A549 (cell line): ENCODE results near the gene HJV. TPM values are rescaled to one million over a fixed set of nuclear protein-coding genes. Genes with fewer than 3 reads are reported as not detected.
A peak's percentile ranks its signal among the peaks of the same experiment; 100 is the strongest.

Source experiments
- ATAC-seq, 2 experiments: fragments of 200-7000 bp in 1 of 2; fragments of >200 bp in 1 of 2; cut with Nextera tagmentation in 1 of 2; cut with Tn5 transposase in 1 of 2; 3 replicates each; pipeline versions ENCODE4 v1.8.0 to v1.9.1; 2018 to 2020; ENCODE audit warnings: mild to moderate bottlenecking in 1 of 2, moderate library complexity in 1 of 2
- CTCF ChIA-PET: fragments of 300-600 bp; sonication (Branson Sonifier 250); formaldehyde crosslinking; extraction: SDS; loops from one replicate; lab custom pipeline; 2021; ENCODE audit warnings: antibody characterized with exemption, inconsistent platforms; lab: Yijun Ruan, JAX
- POLR2A ChIA-PET: fragments of 350-600 bp; formaldehyde crosslinking; extraction: SDS; loops from one replicate; lab custom pipeline; 2021; ENCODE audit warnings: antibody characterized with exemption, inconsistent platforms; lab: Yijun Ruan, JAX
- DNase-seq, 2 experiments: peaks; one replicate each; pipeline versions ENCODE4 v3.0.0 to v3.0.0-alpha.2; 2011 to 2016; ENCODE audit warnings: low read depth in 1 of 2, low spot score in 1 of 2
- FAIRE-seq: peaks from 2 replicates; lab custom pipeline; 2011; peaks lifted over from hg19 to GRCh38; lab: Jason Lieb, UNC
- H3K27ac ChIP-seq, 2 experiments: fragments of >200 bp; sonication (Bioruptor Twin); formaldehyde crosslinking; 3 replicates each; pipeline ENCODE4 v1.5.1; 2016 to 2017
- H3K4me1 ChIP-seq: fragments of >200 bp; sonication (Bioruptor Twin); formaldehyde crosslinking; 3 replicates; pipeline ENCODE4 v1.6.1; 2016
- H3K4me2 ChIP-seq: fragments of >200 bp; sonication (Bioruptor Twin); formaldehyde crosslinking; 3 replicates; pipeline ENCODE4 v1.6.1; 2016
- H3K4me3 ChIP-seq: fragments of >200 bp; sonication (Bioruptor Twin); formaldehyde crosslinking; 3 replicates; pipeline ENCODE4 v1.5.1; 2016
- H3K9me3 ChIP-seq: fragments of >200 bp; sonication (Bioruptor Twin); formaldehyde crosslinking; 3 replicates; pipeline ENCODE4 v1.6.1; 2016
- CHD2 ChIP-seq: fragments of 150-350 bp; IDR thresholded peaks from 2 replicates; pipeline ENCODE4 v1.6.1; 2014; ENCODE audit warnings: low read length; ENCODE audit not compliant: partially characterized antibody
- KDM5A ChIP-seq: fragments of 200-600 bp; sonication (generic); IDR thresholded peaks from 2 replicates; pipeline ENCODE4 v1.6.1; 2016; ENCODE audit warnings: antibody characterized with exemption, mild to moderate bottlenecking
- MYC ChIP-seq: IDR thresholded peaks from 2 replicates; pipeline ENCODE4 v1.6.1; 2012; ENCODE audit warnings: mild to moderate bottlenecking, inconsistent platforms, low read length, improper control_type of control experiment, borderline replicate concordance
- POLR2A ChIP-seq: IDR thresholded peaks from 2 replicates; pipeline ENCODE4 v1.6.1; 2012; ENCODE audit warnings: mild to moderate bottlenecking, low read length
- RAD21 ChIP-seq, 2 experiments: fragments of >200 bp in 1 of 2; sonication (Bioruptor Twin) in 1 of 2; formaldehyde crosslinking in 1 of 2; IDR thresholded peaks in 1 of 2; conservative IDR thresholded peaks in 1 of 2; 2 replicates in 1 of 2; 3 replicates in 1 of 2; pipeline ENCODE4 v1.6.1; 2012 to 2018; ENCODE audit warnings: inconsistent platforms in 1 of 2
- RCOR1 ChIP-seq: fragments of 150-350 bp; IDR thresholded peaks from 2 replicates; pipeline ENCODE4 v1.6.1; 2014; ENCODE audit warnings: antibody characterized with exemption, low read length, low read depth
- RNF2 ChIP-seq: fragments of 200-600 bp; sonication (generic); IDR thresholded peaks from 2 replicates; pipeline ENCODE4 v1.6.1; 2016; ENCODE audit warnings: low read depth, mild to moderate bottlenecking, antibody characterized with exemption, moderate library complexity, borderline replicate concordance
- SMC3 ChIP-seq: fragments of >200 bp; sonication (Bioruptor Twin); formaldehyde crosslinking; IDR thresholded peaks from 3 replicates; pipeline ENCODE4 v1.6.1; 2018; ENCODE audit warnings: inconsistent platforms
- WGBS: methylation state at CpG from one replicate; pipeline ENCODE4 v1.1.6; 2017; ENCODE audit errors: missing lambda C conversion rate; 5-methylcytosine and 5-hydroxymethylcytosine counted together
- polyA plus RNA-seq, 4 experiments: library from polyadenylated mRNA; depleted of rRNA in 3 of 4; stranded (reverse); fragments of >200 nt; fragmentation: RNase III in 1 of 4; extraction: RNeasy Plus Mini Kit Qiagen cat#74134 plus additional on column Dnase treatment in 1 of 4; gene quantifications; 2 replicates in 3 of 4; 3 replicates in 1 of 4; pipeline ENCODE4 v1.2.3, GENCODE V29; 2011 to 2017
- TF ChIP-seq, protein P1 (sequence below): IDR thresholded peaks from 2 replicates; pipeline ENCODE4 v1.6.1; 2012; ENCODE audit warnings: low read depth, borderline replicate concordance
- TF ChIP-seq, protein P2 (sequence below): fragments of 250-450 bp; sonication (Bioruptor Pico); IDR thresholded peaks from 2 replicates; pipeline ENCODE4 v1.5.0; 2021; ENCODE audit warnings: mild to moderate bottlenecking, moderate library complexity, borderline replicate concordance
- TF ChIP-seq, protein P3 (sequence below): fragments of 150-350 bp; IDR thresholded peaks from 2 replicates; pipeline ENCODE4 v1.6.1; 2014; ENCODE audit warnings: low read depth, mild to moderate bottlenecking, low read length
- TF ChIP-seq, protein P4 (sequence below): IDR thresholded peaks from 2 replicates; pipeline ENCODE4 v1.6.1; 2012
- TF ChIP-seq, protein P5 (sequence below): fragments of >200 bp; sonication (Bioruptor Twin); formaldehyde crosslinking; IDR thresholded peaks from 3 replicates; pipeline ENCODE4 v1.5.1; 2016
- TF ChIP-seq, protein P6 (sequence below): IDR thresholded peaks from 2 replicates; pipeline ENCODE4 v1.6.1; 2012

HJV gene
- polyA plus RNA-seq, 2 of the 4 experiments (the other 2 are of a cell fraction): not detected

DNA sequence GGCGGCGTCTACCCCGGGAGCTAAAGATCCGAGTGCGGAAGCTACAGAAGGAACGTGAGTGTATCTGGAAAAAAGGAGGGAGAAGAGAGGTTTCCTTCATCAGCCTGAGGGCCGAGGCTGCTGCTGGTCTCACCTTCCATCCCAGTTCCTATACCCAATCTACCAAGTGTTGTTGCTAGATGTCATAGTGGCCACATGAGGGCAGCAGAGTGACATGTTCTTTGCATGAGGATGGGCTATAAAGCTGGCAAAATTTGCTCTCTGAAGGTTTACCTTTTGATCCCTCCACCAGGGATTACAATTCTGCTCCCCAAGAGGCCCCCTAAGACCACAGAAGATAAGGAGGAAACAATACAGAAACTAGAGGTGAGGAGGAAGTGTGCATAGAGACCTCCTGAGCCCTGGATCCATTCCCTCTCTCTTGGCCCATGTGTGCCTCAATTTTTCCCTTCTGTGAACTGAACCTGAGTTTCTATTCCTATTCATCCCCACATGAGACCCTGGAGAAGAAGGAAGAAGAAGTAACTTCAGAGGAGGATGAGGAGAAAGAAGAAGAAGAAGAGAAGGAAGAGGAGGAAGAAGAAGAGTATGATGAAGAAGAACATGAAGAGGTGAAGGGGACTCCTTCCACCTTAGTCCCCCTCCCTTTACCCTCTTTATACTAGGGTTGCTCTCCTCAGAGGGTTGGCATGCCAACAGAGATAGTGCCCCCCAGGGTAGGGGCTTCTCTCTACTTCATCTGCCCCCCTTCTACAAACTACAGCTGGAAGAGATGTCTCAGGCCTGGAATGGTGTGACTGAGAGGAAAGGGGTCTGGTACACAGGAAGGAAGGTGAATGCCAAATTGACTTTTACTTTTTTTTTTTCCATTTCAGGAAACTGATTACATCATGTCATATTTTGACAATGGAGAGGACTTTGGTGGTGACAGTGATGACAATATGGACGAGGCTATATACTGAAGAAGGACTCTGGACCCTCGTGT, 43.8 kb downstream of the HJV start:
- 18% methylated on average over 9 of the region's 9 CpGs for WGBS
- ChIA-PET CTCF (interaction anchor here (0.6 to 24.2 kb wide), 34 partner anchors 12 to 151 kb away, joined by 3 to 566 read pairs (median 6); partner anchors contain the start of genes ANKRD34A, ANKRD35, HJV and ITGA10), POLR2A (interaction anchor here (0.8 to 1.6 kb wide), 3 partner anchors 14 to 50 kb away, joined by 3 to 4 read pairs (median 4); partner anchors contain the start of genes ANKRD34A, LIX1L, POLR3GL and RBM8A)

DNA sequence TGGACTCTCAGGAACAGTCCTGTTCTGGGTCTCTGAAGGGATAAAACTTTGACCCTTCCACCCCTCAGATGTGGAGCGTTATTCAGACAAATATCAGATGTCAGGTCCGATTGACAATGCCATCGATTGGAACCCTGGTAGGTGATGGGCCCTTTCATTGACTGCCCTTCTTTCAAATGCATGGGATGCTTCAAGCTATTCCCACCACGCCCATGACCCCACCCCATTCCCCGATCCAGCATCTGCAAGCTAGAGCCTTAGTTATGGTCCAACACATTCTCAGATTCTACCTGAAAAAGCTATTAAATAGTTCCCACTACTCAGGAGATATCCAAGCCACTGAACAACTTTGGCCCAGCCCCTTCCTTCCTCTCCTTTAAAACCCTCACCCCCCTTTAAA, 44.5 kb downstream of the HJV start:
- Histone ChIP-seq H3K4me3 (no peak overlapping the region), H3K27ac (no peak overlapping the region), H3K9me3 (no peaks in the 10 kb centered on the region), H3K4me1 (peaks cover 20% of the 10 kb centered on the region; the same call in 2 of the 3 replicates), H3K4me2 (0 out of 3 replicates have a peak overlapping the region, but pooled peaks have one; percentile 15)
- ChIA-PET POLR2A (interaction anchor here (0.8 to 1.2 kb wide), 2 partner anchors 13 to 19 kb away, joined by 3 to 4 read pairs; partner anchors contain the start of genes ANKRD34A, LIX1L and POLR3GL), CTCF (interaction anchor here (0.6 to 24.2 kb wide), 31 partner anchors 11 to 151 kb away, joined by 3 to 566 read pairs (median 5); partner anchors contain the start of genes ANKRD34A, ANKRD35, HJV and ITGA10)
- no peak for TF ChIP-seq KDM5A
- TF ChIP-seq RNF2: no peak
- no peak for TF ChIP-seq SMC3
- TF ChIP-seq CHD2: no peak
- TF ChIP-seq RCOR1: no peak
- TF ChIP-seq, protein P1, sequence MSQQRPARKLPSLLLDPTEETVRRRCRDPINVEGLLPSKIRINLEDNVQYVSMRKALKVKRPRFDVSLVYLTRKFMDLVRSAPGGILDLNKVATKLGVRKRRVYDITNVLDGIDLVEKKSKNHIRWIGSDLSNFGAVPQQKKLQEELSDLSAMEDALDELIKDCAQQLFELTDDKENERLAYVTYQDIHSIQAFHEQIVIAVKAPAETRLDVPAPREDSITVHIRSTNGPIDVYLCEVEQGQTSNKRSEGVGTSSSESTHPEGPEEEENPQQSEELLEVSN: no peak
- no peak for TF ChIP-seq MYC
- ATAC-seq (no peak; a peak in 1 of 6 replicates), FAIRE-seq (no peak), DNase-seq (no peak)
- WGBS: 55% methylated on average over 5 of the region's 5 CpGs

More for the DNA sequence above, 43.8 kb downstream of the HJV start:
- DNase-seq (peak; percentile 80 to 82), ATAC-seq (peak; percentile 84 to 92), FAIRE-seq (no peak)
- TF ChIP-seq POLR2A (no peak), SMC3 (peak; percentile 77), RAD21 (conservative IDR thresholded peaks at IDR 0.05 in 1 of 2, IDR thresholded peaks at IDR 0.05 in 1 of 2) (peak; percentile 88 to 89)
- TF ChIP-seq, protein P2, sequence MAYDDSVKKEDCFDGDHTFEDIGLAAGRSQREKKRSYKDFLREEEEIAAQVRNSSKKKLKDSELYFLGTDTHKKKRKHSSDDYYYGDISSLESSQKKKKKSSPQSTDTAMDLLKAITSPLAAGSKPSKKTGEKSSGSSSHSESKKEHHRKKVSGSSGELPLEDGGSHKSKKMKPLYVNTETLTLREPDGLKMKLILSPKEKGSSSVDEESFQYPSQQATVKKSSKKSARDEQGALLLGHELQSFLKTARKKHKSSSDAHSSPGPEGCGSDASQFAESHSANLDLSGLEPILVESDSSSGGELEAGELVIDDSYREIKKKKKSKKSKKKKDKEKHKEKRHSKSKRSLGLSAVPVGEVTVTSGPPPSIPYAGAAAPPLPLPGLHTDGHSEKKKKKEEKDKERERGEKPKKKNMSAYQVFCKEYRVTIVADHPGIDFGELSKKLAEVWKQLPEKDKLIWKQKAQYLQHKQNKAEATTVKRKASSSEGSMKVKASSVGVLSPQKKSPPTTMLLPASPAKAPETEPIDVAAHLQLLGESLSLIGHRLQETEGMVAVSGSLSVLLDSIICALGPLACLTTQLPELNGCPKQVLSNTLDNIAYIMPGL (CRISPR knock-in tag): no peak
- TF ChIP-seq, protein P3, sequence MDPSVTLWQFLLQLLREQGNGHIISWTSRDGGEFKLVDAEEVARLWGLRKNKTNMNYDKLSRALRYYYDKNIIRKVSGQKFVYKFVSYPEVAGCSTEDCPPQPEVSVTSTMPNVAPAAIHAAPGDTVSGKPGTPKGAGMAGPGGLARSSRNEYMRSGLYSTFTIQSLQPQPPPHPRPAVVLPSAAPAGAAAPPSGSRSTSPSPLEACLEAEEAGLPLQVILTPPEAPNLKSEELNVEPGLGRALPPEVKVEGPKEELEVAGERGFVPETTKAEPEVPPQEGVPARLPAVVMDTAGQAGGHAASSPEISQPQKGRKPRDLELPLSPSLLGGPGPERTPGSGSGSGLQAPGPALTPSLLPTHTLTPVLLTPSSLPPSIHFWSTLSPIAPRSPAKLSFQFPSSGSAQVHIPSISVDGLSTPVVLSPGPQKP: no peak
- TF ChIP-seq, protein P4, sequence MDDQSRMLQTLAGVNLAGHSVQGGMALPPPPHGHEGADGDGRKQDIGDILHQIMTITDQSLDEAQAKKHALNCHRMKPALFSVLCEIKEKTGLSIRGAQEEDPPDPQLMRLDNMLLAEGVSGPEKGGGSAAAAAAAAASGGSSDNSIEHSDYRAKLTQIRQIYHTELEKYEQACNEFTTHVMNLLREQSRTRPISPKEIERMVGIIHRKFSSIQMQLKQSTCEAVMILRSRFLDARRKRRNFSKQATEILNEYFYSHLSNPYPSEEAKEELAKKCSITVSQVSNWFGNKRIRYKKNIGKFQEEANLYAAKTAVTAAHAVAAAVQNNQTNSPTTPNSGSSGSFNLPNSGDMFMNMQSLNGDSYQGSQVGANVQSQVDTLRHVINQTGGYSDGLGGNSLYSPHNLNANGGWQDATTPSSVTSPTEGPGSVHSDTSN: no peak
- TF ChIP-seq, protein P5, sequence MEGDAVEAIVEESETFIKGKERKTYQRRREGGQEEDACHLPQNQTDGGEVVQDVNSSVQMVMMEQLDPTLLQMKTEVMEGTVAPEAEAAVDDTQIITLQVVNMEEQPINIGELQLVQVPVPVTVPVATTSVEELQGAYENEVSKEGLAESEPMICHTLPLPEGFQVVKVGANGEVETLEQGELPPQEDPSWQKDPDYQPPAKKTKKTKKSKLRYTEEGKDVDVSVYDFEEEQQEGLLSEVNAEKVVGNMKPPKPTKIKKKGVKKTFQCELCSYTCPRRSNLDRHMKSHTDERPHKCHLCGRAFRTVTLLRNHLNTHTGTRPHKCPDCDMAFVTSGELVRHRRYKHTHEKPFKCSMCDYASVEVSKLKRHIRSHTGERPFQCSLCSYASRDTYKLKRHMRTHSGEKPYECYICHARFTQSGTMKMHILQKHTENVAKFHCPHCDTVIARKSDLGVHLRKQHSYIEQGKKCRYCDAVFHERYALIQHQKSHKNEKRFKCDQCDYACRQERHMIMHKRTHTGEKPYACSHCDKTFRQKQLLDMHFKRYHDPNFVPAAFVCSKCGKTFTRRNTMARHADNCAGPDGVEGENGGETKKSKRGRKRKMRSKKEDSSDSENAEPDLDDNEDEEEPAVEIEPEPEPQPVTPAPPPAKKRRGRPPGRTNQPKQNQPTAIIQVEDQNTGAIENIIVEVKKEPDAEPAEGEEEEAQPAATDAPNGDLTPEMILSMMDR: peak; percentile 92
- TF ChIP-seq, protein P6, sequence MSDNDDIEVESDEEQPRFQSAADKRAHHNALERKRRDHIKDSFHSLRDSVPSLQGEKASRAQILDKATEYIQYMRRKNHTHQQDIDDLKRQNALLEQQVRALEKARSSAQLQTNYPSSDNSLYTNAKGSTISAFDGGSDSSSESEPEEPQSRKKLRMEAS: no peak
- Histone ChIP-seq H3K4me3 (no peak overlapping the region), H3K9me3 (no peaks in the 10 kb centered on the region), H3K4me2 (0 out of 3 replicates have a peak overlapping the region, but pooled peaks have one; percentile 15), H3K27ac (peak overlapping the region in 1 of 2 experiments; percentile 37; a peak in 1 of 6 replicates), H3K4me1 (peaks cover 13% of the 10 kb centered on the region; the same call in 2 of the 3 replicates)
